ENCODE data around the gene TRPC4AP.

GRCh38 chr20:35117629-35118028 is 25.0 kb upstream of the TRPC4AP start:
- TF ChIP-seq CTCF (conservative IDR thresholded peaks at IDR 0.05; ENCODE audit: low read length) (no peak), EZH2phosphoT487 (IDR thresholded peaks at IDR 0.05; ENCODE audit: borderline replicate concordance, low read depth, low read length) (no peak)

All from OCI-LY7 (cell line).